PC-3 (cell line): ENCODE results near the gene TMEM229B. TPM values are rescaled to one million over a fixed set of nuclear protein-coding genes. Genes with fewer than 3 reads are reported as not detected.
"Not testable (repeated sequence)": the region's sequence is repeated elsewhere in the genome, so short reads cannot be mapped to it uniquely, and the experiment has no call there.

ENCODE experiments used
- ATAC-seq: fragments of 200-7000 bp; cut with Tn5 transposase; 2 replicates; pipeline ENCODE4 v1.9.1; 2020; ENCODE audit warnings: mild to moderate bottlenecking, moderate library complexity
- BruUV-seq: library from RNA; stranded (reverse); fragments of 400-500 nt; replicated peaks from 2 replicates; lab custom pipeline; 2021; lab: Mats Ljungman, UMichigan
- CTCF ChIA-PET: fragments of 300-600 bp; sonication (Branson Sonifier 250); formaldehyde crosslinking; loops from one replicate; lab custom pipeline; 2022; ENCODE audit warnings: antibody characterized with exemption; lab: Charles Lee
- POLR2A ChIA-PET: fragments of 300-600 bp; sonication (Branson Sonifier 250); formaldehyde crosslinking; loops from one replicate; lab custom pipeline; 2022; ENCODE audit warnings: antibody characterized with exemption; ENCODE audit not compliant: unreplicated experiment; lab: Charles Lee
- DNase-seq: peaks from one replicate; pipeline ENCODE4 v3.0.0-alpha.2; 2015
- H2AFZ ChIP-seq: fragments of 300-600 bp; sonication (generic); 2 replicates; pipeline ENCODE4 v1.6.0; 2016; ENCODE audit warnings: antibody characterized with exemption, low read length
- H3F3A ChIP-seq: fragments of 300-600 bp; sonication (generic); one replicate; pipeline ENCODE4 v1.6.0; 2017; ENCODE audit warnings: antibody characterized with exemption, low read length, control low read depth, mild to moderate bottlenecking; ENCODE audit not compliant: unreplicated experiment
- H3K27ac ChIP-seq: fragments of 300-600 bp; sonication (generic); 2 replicates; pipeline ENCODE4 v1.5.1; 2016; ENCODE audit warnings: mild to moderate bottlenecking, low read length
- H3K27me3 ChIP-seq: fragments of 300-600 bp; sonication (generic); 2 replicates; pipeline ENCODE4 v1.6.1; 2016; ENCODE audit warnings: low read length, mixed read lengths
- H3K36me3 ChIP-seq: fragments of 300-600 bp; sonication (generic); 2 replicates; pipeline ENCODE4 v1.6.1; 2016; ENCODE audit warnings: low read depth, mixed run types, low read length, mixed read lengths
- H3K4me1 ChIP-seq: fragments of 300-600 bp; sonication (generic); 2 replicates; pipeline ENCODE4 v1.5.1; 2016; ENCODE audit warnings: low read length; ENCODE audit not compliant: insufficient read depth
- H3K4me2 ChIP-seq: fragments of 300-600 bp; sonication (generic); 2 replicates; pipeline ENCODE4 v1.6.0; 2016; ENCODE audit warnings: low read length
- H3K4me3 ChIP-seq: fragments of 300-600 bp; sonication (generic); 2 replicates; pipeline ENCODE4 v1.5.1; 2016; ENCODE audit warnings: mild to moderate bottlenecking, low read length, mixed read lengths
- H3K79me2 ChIP-seq: fragments of 300-600 bp; sonication (generic); 2 replicates; pipeline ENCODE4 v1.6.1; 2017; ENCODE audit warnings: low read length, mixed read lengths
- H3K9ac ChIP-seq: fragments of 300-600 bp; sonication (generic); 2 replicates; pipeline ENCODE4 v1.6.0; 2016; ENCODE audit warnings: mild to moderate bottlenecking, low read length
- H3K9me2 ChIP-seq: fragments of 300-600 bp; sonication (generic); replicated peaks from 2 replicates; pipeline ENCODE4 v1.6.1; 2016; ENCODE audit warnings: mixed run types, low read length, mixed read lengths
- H3K9me3 ChIP-seq: fragments of 300-600 bp; sonication (generic); 2 replicates; pipeline ENCODE4 v1.6.1; 2016; ENCODE audit warnings: low read length, mixed read lengths
- H4K20me1 ChIP-seq: fragments of 300-600 bp; sonication (generic); 2 replicates; pipeline ENCODE4 v1.6.1; 2016; ENCODE audit warnings: low read length, mixed read lengths
- CTCF ChIP-seq: fragments of 300-600 bp; sonication (generic); conservative IDR thresholded peaks from 2 replicates; pipeline ENCODE4 v1.5.1; 2017; ENCODE audit warnings: antibody characterized with exemption, low read depth, mild to moderate bottlenecking, low read length
- EZH2 ChIP-seq: fragments of 300-600 bp; sonication (generic); IDR thresholded peaks from one replicate; pipeline ENCODE4 v1.6.1; 2017; ENCODE audit warnings: antibody characterized with exemption, mild to moderate bottlenecking, low read length; ENCODE audit not compliant: unreplicated experiment
- EZH2phosphoT487 ChIP-seq: fragments of 300-600 bp; sonication (generic); IDR thresholded peaks from 2 replicates; pipeline ENCODE4 v1.6.1; 2018; ENCODE audit warnings: mild to moderate bottlenecking, antibody characterized with exemption, low read length, borderline replicate concordance
- intact Hi-C: fragments of 100-400 bp; cut with micrococcal nuclease; formaldehyde crosslinking; loops from 2 replicates; pipeline ENCODE4 v1.9.0; 2023
- total RNA-seq: library from RNA; depleted of rRNA; stranded (reverse); fragments of >200 nt; gene quantifications from 2 replicates; pipeline ENCODE4 v1.2.3, GENCODE V29; 2014

The TMEM229B gene
- total RNA-seq, 1 experiment from 2014 or later = not detected

GRCh38 chr14:67453575-67454300 is 34.8 kb downstream of the TMEM229B start:
- ChIA-PET POLR2A (no interaction called here), CTCF (interaction anchor here (1.0 kb wide), 1 partner anchor 73 kb away, joined by 3 read pairs; no protein-coding TSS in a partner anchor)
- BruUV-seq = no TSS peak

GRCh38 chr14:67451667-67452066 is 36.9 kb downstream of the TMEM229B start:
- H3K36me3 ChIP-seq, H3K4me3 ChIP-seq, DNase-seq, H3F3A ChIP-seq, CTCF ChIA-PET, ATAC-seq, intact Hi-C loops, POLR2A ChIA-PET, H3K9ac ChIP-seq, H3K9me2 ChIP-seq, H3K79me2 ChIP-seq, H3K9me3 ChIP-seq, H4K20me1 ChIP-seq, H3K27me3 ChIP-seq, H3K27ac ChIP-seq, H3K4me1 ChIP-seq, H3K4me2 ChIP-seq, BruUV-seq, H2AFZ ChIP-seq: not testable (repeated sequence)

More at GRCh38 chr14:67453575-67454300, 34.8 kb downstream of the TMEM229B start:
- no peak for TF ChIP-seq EZH2
- TF ChIP-seq CTCF = 0 out of 2 replicates have a peak, but pooled peaks have one; percentile 15
- TF ChIP-seq EZH2phosphoT487 = no peak
- Histone ChIP-seq H3K4me1 (peaks cover 5% of the 10 kb centered on the region; the same call in 1 of the 2 replicates), H3K27ac (no peak overlapping the region), H2AFZ (no peak overlapping the region), H3K9me2 (no peaks in the 10 kb centered on the region), H3K9ac (no peak overlapping the region), H3K9me3 (no peaks in the 10 kb centered on the region), H3K79me2 (no peaks in the 10 kb centered on the region), H3K4me3 (no peak overlapping the region), H3K4me2 (no peak overlapping the region), H3F3A (no peaks in the 10 kb centered on the region), H3K27me3 (no peaks in the 10 kb centered on the region), H4K20me1 (no peaks in the 10 kb centered on the region), H3K36me3 (no peaks in the 10 kb centered on the region)
- DNase-seq (no peak), ATAC-seq (no peak)
- intact Hi-C loops = no loop called here

GRCh38 chr14:67449096-67449495 is 39.4 kb downstream of the TMEM229B start:
- H3K9me3 ChIP-seq = no peaks in the 10 kb centered on the region
- H3K4me2 ChIP-seq = no peak overlapping the region
- no peaks in the 10 kb centered on the region for H3K9me2 ChIP-seq
- intact Hi-C loops = no loop called here
- no peak for DNase-seq
- H3K27me3 ChIP-seq = no peaks in the 10 kb centered on the region
- no TSS peak for BruUV-seq
- no peaks in the 10 kb centered on the region for H3F3A ChIP-seq
- H3K4me1 ChIP-seq = no peaks in the 10 kb centered on the region
- no peaks in the 10 kb centered on the region for H4K20me1 ChIP-seq
- ChIA-PET CTCF (no interaction called here), POLR2A (interaction anchor here (0.6 kb wide), 1 partner anchor 101 kb away, joined by 3 read pairs; no protein-coding TSS in a partner anchor)
- H3K4me3 ChIP-seq = no peak overlapping the region
- no peak overlapping the region for H3K27ac ChIP-seq
- TF ChIP-seq EZH2phosphoT487 (no peak), CTCF (no peak), EZH2 (no peak)
- ATAC-seq = no peak
- no peak overlapping the region for H3K9ac ChIP-seq
- H3K36me3 ChIP-seq = no peaks in the 10 kb centered on the region
- no peak overlapping the region for H2AFZ ChIP-seq
- no peaks in the 10 kb centered on the region for H3K79me2 ChIP-seq
